ENCODE measurements around the gene ESYT3.

Gene ESYT3

DNA sequence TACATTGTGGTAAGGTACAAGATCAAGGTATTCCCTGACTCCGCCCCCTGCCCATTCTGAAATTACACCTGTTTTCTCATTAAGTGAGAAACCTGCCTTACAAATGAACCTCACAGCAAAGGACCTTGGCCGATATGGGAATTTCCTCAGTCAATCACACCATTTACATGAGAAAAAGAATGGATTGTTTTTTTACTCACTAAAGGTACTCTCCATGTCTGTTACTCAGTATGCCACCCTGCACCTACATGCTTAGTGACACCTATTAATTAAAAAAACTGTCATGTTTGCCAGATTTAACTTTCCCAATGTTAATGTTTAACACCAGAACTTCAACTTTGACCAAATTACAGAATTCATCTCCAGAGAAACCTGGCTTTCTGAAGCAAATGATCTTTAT, 62.0 kb downstream of the ESYT3 start:
- Histone ChIP-seq H3K4me3 (ENCODE audit: insufficient read depth, low read length, poor library complexity, severe bottlenecking) (no peak overlapping the region), H3K9me2 (replicated peaks; ENCODE audit: insufficient read depth, low read length) (no peaks in the 10 kb centered on the region), H3K9ac (ENCODE audit: low read length) (no peak overlapping the region), H3K36me3 (ENCODE audit: low read length) (no peaks in the 10 kb centered on the region), H4K20me1 (ENCODE audit: low read depth, low read length) (no peaks in the 10 kb centered on the region), H3K79me2 (ENCODE audit: insufficient read depth, low read length) (no peaks in the 10 kb centered on the region), H3K27me3 (ENCODE audit: low read length) (no peaks in the 10 kb centered on the region), H3K4me2 (ENCODE audit: low read depth, low read length, poor library complexity, severe bottlenecking) (no peak overlapping the region), H3K9me3 (ENCODE audit: insufficient read depth, low read length) (no peaks in the 10 kb centered on the region), H3F3A (ENCODE audit: insufficient read depth) (no peaks in the 10 kb centered on the region), H3K27ac (ENCODE audit: low read depth, low read length) (no peak overlapping the region), H2AFZ (ENCODE audit: low read depth, low read length, severe bottlenecking) (no peak overlapping the region)
- no peak for TF ChIP-seq EZH2phosphoT487 (conservative IDR thresholded peaks at IDR 0.05; ENCODE audit: low read length)
- TF ChIP-seq, protein P1, sequence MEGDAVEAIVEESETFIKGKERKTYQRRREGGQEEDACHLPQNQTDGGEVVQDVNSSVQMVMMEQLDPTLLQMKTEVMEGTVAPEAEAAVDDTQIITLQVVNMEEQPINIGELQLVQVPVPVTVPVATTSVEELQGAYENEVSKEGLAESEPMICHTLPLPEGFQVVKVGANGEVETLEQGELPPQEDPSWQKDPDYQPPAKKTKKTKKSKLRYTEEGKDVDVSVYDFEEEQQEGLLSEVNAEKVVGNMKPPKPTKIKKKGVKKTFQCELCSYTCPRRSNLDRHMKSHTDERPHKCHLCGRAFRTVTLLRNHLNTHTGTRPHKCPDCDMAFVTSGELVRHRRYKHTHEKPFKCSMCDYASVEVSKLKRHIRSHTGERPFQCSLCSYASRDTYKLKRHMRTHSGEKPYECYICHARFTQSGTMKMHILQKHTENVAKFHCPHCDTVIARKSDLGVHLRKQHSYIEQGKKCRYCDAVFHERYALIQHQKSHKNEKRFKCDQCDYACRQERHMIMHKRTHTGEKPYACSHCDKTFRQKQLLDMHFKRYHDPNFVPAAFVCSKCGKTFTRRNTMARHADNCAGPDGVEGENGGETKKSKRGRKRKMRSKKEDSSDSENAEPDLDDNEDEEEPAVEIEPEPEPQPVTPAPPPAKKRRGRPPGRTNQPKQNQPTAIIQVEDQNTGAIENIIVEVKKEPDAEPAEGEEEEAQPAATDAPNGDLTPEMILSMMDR (IDR thresholded peaks at IDR 0.05; ENCODE audit: insufficient read depth, low read length, poor library complexity, severe bottlenecking) = no peak

DNA sequence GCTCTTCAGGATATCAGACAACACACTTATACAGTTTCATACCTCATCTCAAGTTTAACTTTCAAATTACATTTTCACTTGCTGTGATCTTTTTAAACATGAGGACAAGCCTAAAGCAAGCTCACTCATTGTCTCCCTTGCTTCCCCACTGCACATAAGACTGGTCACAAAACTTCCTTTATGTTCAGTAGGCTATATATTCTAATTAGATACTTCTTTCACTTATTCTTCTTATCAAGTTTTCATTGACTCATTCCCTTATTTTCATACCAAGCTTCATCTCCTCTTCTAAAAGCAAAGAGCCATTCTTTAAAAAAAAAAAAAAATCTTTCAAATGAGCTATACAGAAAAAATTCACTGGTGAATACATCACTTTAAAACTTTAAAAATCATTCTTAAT, 62.6 kb downstream of the ESYT3 start:
- TF ChIP-seq, protein P1 (IDR thresholded peaks at IDR 0.05; ENCODE audit: insufficient read depth, low read length, poor library complexity, severe bottlenecking) = no peak
- TF ChIP-seq EZH2phosphoT487 (conservative IDR thresholded peaks at IDR 0.05; ENCODE audit: low read length) = no peak
- Histone ChIP-seq H3K9me3 (ENCODE audit: insufficient read depth, low read length) (no peaks in the 10 kb centered on the region), H3K4me3 (ENCODE audit: insufficient read depth, low read length, poor library complexity, severe bottlenecking) (no peak overlapping the region), H3K4me2 (ENCODE audit: low read depth, low read length, poor library complexity, severe bottlenecking) (no peak overlapping the region), H3K36me3 (ENCODE audit: low read length) (no peaks in the 10 kb centered on the region), H3K27ac (ENCODE audit: low read depth, low read length) (no peak overlapping the region), H3K9ac (ENCODE audit: low read length) (no peak overlapping the region), H3F3A (ENCODE audit: insufficient read depth) (no peaks in the 10 kb centered on the region), H2AFZ (ENCODE audit: low read depth, low read length, severe bottlenecking) (no peak overlapping the region), H3K27me3 (ENCODE audit: low read length) (no peaks in the 10 kb centered on the region), H4K20me1 (ENCODE audit: low read depth, low read length) (no peaks in the 10 kb centered on the region), H3K9me2 (replicated peaks; ENCODE audit: insufficient read depth, low read length) (no peaks in the 10 kb centered on the region), H3K79me2 (ENCODE audit: insufficient read depth, low read length) (no peaks in the 10 kb centered on the region)

DNA sequence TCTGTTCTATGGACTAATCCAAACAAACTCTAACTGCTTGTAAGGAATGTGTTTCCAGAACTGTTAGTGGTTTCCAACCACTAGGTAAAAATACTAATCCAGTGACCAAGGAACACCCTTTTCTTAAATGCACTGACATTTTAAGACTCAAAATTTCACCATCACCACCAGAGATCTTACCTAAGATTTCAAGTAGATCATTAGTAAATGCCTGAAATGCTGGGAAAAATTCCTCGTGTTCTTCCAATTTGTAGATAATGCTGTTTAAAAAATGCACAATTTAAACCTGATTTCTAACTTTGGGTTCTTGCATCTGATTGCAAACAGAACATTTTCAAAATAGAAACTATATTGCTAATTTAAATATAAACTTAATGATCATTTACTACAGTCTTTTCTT, 63.4 kb downstream of the ESYT3 start:
- Histone ChIP-seq H3K4me3 (ENCODE audit: insufficient read depth, low read length, poor library complexity, severe bottlenecking) (no peak overlapping the region), H3K36me3 (ENCODE audit: low read length) (no peaks in the 10 kb centered on the region), H4K20me1 (ENCODE audit: low read depth, low read length) (no peaks in the 10 kb centered on the region), H3K9me2 (replicated peaks; ENCODE audit: insufficient read depth, low read length) (no peaks in the 10 kb centered on the region), H3F3A (ENCODE audit: insufficient read depth) (no peaks in the 10 kb centered on the region), H3K4me2 (ENCODE audit: low read depth, low read length, poor library complexity, severe bottlenecking) (no peak overlapping the region), H3K27me3 (ENCODE audit: low read length) (no peaks in the 10 kb centered on the region), H2AFZ (ENCODE audit: low read depth, low read length, severe bottlenecking) (no peak overlapping the region), H3K9ac (ENCODE audit: low read length) (no peak overlapping the region), H3K27ac (ENCODE audit: low read depth, low read length) (no peak overlapping the region), H3K79me2 (ENCODE audit: insufficient read depth, low read length) (no peaks in the 10 kb centered on the region), H3K9me3 (ENCODE audit: insufficient read depth, low read length) (no peaks in the 10 kb centered on the region)
- TF ChIP-seq, protein P1 (IDR thresholded peaks at IDR 0.05; ENCODE audit: insufficient read depth, low read length, poor library complexity, severe bottlenecking) = no peak
- no peak for TF ChIP-seq EZH2phosphoT487 (conservative IDR thresholded peaks at IDR 0.05; ENCODE audit: low read length)
